Embryonic facial prominence (tissue), 1 donor: ENCODE results near the gene SEC14L5.
"Not testable (repeated sequence)": the region's sequence is repeated elsewhere in the genome, so short reads cannot be mapped to it uniquely, and the experiment has no call there.

Source experiments
- DNase-seq: peaks from one replicate; pipeline ENCODE4 v3.0.0-alpha.2; 2016; ENCODE audit errors: extremely low spot score

SEC14L5 gene

DNA sequence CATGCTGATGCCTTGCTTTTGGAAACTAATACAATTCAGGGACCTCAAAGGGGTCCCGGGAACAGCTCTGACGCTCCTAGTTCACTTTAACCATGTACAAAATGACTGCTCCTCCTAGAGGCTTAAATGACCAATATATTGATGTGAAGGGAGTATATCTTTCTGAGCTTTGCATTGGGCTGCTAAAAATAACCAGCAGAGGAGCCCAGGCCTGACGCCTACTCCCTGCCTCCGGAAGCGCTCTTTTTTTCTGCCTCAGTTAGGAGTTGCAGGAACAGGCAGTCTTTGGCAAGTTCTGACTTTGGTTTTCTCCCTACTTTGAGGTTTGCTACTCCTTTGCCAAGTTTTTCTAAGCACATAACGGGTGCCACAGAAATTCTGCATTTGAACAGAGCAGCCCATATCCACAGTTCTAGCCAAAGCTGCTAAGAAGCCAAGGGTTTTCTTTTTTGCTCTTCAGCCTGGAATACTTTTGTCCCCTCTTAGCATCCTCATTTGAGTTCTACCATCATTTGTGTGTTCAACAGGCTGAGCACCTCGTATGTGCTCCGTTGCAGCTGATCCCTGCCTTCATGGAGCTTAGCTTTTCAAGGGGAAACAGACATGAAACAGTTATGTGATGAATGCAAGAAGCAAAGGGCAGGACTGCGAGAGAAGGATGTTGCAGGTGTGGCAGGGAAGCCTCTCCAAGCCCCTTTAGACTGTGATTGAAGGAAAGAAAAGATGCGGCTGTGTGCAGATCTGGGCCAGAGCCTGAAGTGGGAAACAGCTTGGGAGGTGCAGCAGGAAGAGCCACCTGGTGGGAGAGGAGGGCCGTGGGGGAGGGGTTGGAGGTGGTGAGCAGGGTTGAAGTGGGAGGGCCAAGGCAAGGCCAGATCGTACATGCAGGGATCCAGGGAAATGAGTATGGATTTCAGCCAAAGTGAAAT is 78.4 kb downstream of the SEC14L5 start:
- DNase-seq: no peak

GRCh38 chr16:5040451-5040850 is 82.3 kb downstream of the SEC14L5 start:
- DNase-seq: no peak

DNA sequence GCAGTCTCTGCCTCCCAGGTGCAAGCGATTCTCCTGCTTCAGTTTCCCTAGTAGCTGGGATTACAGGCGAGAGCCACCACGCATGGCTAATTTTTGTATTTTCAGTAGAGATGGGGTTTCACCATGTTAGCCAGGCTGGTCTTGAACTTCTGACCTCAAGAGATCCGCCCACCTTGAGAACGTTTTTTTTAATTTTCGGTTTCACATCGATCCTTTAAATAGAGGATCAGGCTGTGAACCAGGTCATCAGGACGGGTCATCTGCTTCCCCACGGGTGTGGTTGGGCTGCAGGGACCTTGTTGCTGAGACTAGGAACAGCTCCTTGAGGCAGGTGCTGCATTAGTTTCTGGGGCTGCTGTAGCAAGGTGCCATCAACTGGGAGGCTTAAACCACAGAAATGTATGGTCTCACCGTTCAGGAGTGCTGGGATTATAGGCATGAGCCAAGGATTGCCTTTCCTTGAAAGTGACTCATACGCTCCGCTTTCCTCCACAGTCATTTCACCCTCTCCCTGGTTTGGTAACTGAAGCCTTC is 83.5 kb downstream of the SEC14L5 start:
- no peak for DNase-seq

DNA sequence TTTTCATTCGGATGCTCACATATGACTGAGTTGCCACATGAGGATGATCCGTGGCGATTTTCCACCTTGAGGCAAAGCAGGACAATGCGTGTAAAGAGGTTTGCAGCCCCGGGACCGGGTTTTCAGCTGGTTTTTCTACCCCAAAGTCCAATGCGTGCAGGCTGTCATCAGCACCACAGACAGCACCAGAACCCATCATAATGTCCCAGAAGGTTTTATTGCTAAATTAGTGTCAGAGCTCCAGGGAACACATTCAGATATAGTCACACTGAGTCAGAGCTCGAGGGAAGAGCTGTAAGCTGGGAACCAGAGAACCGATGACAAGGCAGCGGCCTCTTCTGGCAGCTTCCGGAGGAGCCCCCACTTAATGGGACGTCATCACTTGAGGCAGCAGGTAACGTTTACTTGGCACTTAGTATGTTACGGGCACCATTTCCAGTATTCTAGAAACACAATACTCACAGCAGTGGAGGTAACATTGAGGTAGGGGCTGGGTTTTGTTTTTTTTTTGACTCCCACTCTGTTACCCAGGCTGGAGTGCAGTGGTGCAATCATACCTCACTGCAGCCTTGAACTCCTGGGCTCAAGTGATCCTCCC is 84.5 kb downstream of the SEC14L5 start:
- no peak for DNase-seq

- DNase-seq: no peak
Observed at GRCh38 chr16:5044011-5044540, 85.9 kb downstream of the SEC14L5 start.

DNA sequence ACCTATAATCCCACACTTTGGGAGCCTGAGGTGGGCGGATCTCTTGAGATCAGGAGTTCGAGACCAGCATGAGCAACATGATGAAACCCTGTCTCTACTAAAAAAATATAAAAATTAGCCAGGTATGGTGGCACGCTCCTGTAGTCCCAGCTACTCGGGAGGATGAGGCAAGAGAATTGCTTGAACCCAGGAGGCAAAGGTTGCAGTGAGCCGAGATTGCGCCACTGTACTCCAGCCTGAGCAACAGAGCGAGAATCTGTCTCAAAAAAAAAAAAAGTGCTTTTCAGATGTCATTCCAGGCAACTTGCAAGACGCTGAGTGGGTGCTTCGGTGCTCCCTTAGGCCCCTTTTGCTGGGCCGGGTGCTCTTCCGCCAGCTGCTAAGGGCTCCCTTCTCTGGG is 86.5 kb downstream of the SEC14L5 start:
- DNase-seq: not testable (repeated sequence)

GRCh38 chr16:5045499-5046115 is 87.5 kb downstream of the SEC14L5 start:
- DNase-seq: no peak

- no peak for DNase-seq
Observed at GRCh38 chr16:5046914-5047313, 88.8 kb downstream of the SEC14L5 start.

DNA sequence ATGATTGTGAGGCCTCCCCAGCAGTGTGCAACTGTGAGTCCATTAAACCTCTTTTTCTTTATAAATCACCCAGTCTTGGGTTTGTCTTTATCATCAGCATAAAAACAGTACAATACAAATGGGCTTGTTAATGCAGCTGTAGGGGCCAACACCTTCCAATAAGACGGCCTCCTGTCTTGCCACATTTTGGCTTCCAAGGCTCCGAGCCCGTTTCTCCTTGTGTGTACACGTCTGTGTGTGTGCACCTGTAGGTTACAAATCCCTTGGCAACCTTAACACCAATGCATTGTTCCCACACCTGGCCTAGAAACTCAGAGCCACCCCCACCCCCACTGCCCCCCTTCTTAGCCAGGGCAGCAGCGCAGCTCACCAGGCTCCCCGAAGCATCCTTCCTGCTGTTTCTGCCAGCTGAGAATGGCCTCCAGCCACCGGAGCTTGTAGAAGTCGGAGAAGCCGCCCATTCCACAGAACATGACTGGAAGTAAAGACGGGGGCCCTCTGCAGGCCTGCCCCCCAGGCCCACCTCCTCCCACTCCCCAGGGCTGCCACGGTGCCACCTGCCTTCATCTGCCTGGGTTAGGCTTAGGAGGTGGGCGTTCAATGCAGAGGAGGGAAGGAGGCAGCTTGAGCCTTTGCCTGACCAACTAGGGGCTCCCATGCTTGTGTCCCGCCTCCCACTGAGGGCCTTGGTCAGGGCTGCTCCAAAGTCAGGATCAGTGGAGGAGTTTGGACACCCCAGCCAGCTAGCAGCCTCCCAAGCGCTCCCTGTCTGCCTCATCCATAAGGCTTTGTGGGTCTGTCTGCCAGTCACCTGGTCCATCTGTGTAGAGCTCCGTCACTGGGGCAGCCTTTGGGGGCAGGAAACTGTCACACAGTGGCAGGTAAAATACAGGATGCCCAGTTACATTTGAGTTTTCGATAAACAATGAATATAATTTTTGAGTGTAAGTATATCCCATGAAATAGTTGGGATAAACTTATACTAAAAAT is 97.0 kb downstream of the SEC14L5 start:
- DNase-seq: no peak

- no peak for DNase-seq
Observed at GRCh38 chr16:5056352-5056751, 98.2 kb downstream of the SEC14L5 start.

DNA sequence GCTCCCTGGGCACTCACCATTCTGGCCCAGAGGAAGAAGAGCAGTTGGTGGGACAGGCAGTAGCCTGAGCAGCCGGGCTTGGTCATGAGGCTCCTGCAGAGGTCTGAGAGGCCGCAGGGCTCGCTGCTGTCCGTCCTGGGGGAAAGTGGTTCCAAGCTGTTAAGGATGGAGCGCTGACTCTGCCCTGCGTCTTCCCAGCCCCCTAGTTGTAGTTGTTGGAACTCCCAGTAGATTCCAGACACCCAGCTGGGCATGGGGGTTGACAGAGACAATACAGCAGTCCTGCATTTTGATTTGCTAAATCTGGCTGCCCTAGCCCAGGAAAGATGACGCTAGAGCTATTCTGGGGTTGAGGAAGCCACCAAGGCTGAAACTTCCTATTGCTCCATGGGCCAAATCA is 100.3 kb downstream of the SEC14L5 start:
- DNase-seq: no peak

DNA sequence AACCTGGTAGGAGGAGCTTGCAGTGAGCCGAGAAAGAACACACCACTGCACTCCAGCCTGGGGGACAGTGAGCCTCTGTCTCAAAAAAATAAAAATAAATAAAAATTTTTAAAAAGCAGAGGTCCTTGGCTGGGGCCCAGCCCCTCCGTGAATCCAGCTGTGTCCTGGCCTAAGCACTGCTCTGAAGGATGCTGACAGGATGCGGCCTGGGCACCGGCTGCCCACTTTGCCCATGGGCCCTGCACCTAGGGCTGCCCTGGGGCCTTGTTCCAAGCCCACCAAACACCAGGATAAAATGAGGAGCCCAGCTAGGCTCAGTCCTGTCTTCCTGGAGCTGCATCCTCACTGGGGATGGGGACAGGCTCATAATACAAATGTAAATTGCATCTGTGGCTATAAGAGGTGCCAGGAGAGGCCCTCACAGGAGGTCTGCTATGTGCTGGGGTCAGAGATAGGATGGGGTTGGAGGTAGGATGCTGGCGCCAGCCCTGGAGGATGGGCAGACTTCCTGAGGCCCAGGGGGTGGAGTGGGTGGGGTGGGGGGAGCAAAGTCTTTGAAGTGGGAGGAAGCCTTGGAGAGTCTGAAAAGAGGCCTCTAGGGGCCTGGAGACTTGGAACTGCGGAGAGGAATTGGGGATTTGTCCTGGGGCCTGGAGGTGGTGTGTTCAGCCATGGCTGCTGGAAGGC is 101.4 kb downstream of the SEC14L5 start:
- DNase-seq: no peak

DNA sequence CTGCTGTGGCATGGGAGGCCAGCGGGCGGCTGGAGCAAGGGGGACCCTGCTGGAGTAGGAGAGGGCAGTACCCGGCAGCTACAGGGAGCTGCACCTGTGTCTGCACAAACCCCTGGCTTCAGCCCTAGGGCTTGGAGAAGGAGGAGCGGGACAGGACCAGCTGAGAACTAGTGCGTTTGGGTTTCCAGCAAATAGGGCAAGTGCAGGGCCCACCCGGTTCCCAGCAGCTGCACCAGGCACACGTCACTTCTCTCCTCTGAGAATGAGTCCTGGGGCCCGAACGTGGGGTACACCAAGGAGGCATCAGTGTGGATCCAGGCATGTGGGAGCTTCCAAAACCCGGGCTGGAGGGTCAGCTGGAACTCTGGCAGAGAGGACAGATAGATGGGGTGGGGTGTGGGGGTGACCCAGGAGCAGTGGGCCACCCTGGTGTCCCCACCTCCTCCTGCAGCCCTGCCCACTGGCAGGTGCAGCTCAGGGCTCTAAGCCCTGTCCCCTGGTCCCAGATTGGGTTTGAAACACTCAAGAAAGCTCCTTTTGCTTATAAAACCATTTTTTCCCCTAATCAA is 102.0 kb downstream of the SEC14L5 start:
- DNase-seq: no peak

DNA sequence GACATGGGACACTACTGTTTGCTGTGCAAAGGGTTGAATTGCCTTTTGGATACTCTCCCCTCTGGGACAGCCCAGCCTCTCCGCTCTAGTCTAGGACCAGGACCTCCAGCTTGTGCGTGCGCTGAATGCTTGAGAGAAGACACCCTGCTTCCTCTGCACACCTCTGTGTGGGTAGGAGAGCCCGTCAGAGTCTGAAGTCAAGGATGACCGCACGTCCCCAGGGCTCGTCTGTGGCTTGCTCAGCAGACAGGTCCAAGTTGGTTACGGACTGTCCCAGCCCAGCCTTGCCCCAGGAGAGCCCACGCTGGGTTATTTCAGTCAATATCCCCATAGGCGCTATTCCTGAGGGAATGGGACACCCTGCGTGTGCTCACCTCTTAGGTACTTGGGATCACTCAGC is 103.9 kb downstream of the SEC14L5 start:
- DNase-seq: no peak

- no peak for DNase-seq
Observed at GRCh38 chr16:5062790-5063765, 104.9 kb downstream of the SEC14L5 start.

GRCh38 chr16:5064915-5065314 is 106.8 kb downstream of the SEC14L5 start:
- DNase-seq: no peak

DNA sequence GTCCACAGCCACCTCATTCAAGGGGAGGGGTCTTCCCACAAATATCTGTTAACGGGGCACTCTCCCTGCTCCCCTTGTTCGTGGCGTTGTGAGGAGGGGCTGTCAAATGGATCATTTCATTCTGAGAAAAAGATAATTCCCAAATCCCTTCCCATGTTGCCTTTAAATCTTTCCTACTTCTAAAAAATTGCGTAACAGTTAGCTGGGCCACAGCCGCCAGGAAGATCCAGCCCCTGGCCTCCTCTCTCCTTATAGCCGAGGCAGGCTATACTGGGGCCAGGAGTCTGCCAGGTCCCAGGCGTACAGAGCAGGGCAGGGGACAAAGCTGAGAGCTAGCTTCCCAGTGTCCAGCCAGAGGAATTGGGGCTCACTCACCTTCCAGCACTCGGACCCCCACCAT is 107.2 kb downstream of the SEC14L5 start:
- no peak for DNase-seq

GRCh38 chr16:5065813-5066212 is 107.7 kb downstream of the SEC14L5 start, which contains the start of gene C16orf89:
Gene C16orf89 (minus strand): TSS chr16:5065956. CDS start chr16:5065908, 48 bp downstream.
- DNase-seq: no peak

GRCh38 chr16:5066511-5066910 is 108.4 kb downstream of the SEC14L5 start:
- DNase-seq: no peak
